NT2/D1 (cell line): Measurements from ENCODE around the gene TANK.

ENCODE experiments used
- SUZ12 ChIP-seq: IDR thresholded peaks from 2 replicates; pipeline ENCODE4 v1.6.1; 2011; ENCODE audit not compliant: insufficient read length, insufficient read depth; ENCODE audit errors: extremely low read depth
- YY1 ChIP-seq: IDR thresholded peaks from 2 replicates; pipeline ENCODE4 v1.6.1; 2011; ENCODE audit not compliant: insufficient read length, insufficient read depth
- ZNF274 ChIP-seq: IDR thresholded peaks from 2 replicates; pipeline ENCODE4 v1.6.1; 2011; ENCODE audit warnings: mild to moderate bottlenecking, low read depth, low read length

DNA sequence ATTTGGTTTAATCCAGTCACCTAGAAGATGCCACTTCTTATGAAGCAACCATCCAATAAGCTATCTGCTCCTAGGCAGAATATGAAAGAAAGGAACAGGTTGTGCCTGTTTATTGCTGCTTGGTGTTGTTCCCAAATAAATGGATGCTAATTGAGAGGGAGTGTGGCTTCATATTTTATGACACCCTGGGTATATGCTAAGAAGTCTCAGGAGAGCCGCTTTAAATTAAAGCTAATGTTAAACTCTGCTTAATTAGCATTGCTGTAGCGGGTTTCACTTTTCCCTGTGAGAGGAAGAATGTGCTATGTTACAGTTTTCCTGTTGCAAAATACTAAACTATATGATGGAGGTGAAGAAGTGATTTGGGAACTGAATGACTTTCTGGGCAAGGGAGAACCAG is 48.7 kb upstream of the TANK start:
- no peak for TF ChIP-seq YY1
- TF ChIP-seq ZNF274: no peak
- TF ChIP-seq SUZ12: no peak
